Activated naive CD4-positive, alpha-beta T cell (primary cell): Measurements from ENCODE around the gene CTCFL.
A peak's percentile ranks its signal among the peaks of the same experiment; 100 is the strongest.
"Not testable (repeated sequence)": the region's sequence is repeated elsewhere in the genome, so short reads cannot be mapped to it uniquely, and the experiment has no call there.

Experiments used
- DNase-seq, 4 experiments: peaks; one replicate each; lab custom pipeline; 2025; lab: John Stamatoyannopoulos, UW

CTCFL gene

DNA sequence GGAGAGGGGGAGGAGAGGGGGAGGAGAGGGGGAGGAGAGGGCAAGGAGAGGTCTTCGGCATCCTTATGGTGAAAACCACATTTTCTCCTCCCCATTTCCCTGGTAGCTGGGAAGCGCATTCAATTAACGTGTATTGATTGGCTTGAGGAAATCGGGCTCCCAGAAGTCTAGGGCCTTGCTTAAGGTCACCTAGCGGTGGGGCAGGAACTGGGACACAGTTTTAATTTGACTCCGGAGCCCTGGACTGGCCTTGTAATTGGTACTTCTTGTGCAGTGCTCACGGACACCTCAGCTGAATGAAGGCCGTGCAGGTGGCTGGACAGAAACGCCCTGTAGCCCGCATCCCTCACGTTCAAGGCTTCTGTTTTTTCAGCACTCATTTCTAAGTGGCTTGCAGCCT, 42.8 kb downstream of the CTCFL start:
- no peak for DNase-seq

DNA sequence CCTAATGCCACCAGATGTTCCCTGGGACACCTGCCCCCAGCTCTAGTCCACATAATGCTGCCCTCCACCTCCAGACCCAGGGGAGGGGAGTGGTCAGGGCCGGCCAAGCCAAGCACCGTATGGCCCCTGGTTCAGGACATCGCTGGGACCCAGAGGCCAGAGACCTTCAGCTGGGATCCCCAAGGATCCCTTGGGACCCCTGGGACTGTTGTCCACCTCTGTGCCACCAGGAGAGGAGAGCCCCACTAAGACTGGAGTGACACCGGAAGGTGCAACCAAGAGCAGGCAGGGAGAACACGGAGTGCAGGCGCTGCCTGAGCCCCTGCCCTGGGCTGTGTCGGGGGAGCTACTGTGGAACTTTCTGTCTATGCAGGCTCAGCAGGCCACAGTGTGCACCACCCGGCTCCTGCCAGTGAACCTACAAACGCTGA, 43.6 kb downstream of the CTCFL start:
- DNase-seq, result no peak

DNA sequence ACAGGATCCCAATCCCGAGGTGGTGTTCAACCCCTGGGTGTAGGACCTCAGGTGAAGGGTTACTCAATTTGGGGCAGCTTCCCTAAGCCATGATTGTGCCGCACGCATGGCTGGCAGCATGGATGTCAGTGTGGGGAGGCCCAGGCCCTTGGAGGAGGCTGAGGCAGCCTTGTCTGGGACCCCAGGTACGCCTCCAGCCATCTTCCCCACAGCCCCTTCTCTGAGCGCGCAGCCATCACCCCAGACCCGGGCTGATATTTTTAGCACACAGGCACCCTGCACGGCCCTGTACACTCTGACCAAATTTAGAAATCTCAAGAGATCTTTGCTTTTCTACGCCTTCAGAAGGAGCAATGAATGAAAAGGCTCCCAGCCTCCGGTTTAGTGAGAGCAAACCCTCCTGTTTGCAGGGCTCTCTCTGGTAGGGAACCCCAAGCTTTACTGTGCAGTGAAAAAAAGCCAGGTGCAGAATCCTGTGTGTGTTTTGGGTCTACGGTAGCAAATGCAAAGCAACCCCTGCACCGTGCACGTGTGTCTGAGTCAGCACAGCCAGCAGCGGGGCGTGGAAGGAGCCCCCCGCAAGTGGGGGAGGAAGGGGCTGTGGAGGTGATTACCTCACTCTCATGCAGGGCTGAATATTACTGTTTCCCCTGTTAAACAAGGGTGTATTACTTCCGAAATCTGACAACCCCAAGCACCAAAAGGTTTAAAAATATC, 44.3 kb downstream of the CTCFL start:
- peak in 1 of 4 experiments; percentile 52 for DNase-seq

DNA sequence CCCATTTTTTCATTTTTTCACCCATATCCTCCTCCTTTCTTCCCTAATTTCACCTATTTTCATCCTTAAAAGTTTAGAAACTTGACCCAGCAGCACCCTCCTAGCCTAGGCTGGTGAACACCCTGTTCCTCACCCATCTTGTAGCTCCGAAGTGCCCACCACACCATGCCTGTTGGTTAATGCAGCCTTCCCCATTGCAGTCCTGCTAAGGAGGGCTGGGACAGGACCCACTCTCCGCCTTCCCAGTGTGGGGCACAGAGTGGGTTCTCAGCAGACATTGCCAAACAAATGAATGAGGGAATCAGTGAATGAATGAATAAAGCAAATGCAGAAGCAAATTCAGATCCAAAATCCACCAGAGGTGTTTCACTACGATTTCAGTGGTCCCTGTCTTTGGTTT, 45.7 kb downstream of the CTCFL start:
- no peak for DNase-seq

DNA sequence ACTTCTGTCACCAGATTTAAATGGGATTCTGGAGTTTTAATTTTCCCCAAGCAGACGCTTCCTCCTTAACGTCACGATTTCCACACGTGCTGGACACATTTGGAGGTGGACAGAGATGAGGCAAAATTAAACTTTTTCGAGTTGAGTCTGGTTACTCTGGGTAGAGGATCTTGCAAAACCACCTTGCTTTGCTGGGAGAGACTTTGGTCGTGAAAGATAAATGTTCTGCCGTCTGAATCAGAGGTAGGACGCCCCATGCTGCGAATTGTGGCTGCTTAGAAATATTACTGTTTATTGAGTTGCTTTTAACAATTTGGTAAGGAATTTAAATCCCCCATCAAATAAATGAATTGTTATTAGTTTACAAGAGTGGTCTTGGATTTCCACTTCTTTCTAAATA, 46.8 kb downstream of the CTCFL start:
- DNase-seq, result no peak

DNA sequence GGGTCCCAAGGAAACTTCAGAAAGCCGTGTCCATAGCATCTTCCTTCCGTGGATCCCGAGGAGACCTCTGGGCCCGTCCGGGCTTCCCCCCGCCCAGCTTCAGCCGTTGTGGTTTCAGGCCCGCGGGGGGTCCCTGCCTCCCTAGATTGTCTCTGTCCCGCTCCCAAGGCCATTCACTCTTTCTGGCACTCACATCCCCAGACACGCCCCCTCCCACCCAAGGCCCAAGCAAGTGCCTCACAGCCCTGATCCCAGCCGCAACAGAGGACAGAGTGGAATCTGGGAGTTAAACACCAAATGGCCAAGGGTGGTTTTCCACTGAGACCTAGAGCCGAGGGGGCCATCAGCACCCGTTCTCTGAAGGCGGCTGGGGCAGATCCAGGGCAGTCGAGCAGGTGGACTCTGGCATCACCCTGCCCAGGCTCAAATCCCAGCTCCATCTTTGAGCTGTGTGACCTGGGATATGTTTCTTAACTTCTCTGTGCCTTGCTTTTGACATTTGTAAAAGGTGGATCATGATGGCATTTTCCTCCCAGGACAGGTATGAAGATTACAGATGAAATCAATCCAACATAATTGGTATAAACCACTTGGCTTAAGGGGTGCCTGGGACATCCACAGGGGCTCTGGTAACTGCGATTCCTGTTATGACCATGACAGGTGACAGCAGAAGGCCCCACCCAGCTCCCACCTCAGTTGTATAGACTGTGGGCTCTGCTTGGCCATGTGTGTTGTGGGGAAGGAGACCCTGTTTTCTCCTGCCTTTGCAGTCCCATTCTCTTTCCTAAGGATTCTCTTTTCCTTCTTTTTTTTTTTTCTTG, 48.1 kb downstream of the CTCFL start:
- no peak for DNase-seq

DNA sequence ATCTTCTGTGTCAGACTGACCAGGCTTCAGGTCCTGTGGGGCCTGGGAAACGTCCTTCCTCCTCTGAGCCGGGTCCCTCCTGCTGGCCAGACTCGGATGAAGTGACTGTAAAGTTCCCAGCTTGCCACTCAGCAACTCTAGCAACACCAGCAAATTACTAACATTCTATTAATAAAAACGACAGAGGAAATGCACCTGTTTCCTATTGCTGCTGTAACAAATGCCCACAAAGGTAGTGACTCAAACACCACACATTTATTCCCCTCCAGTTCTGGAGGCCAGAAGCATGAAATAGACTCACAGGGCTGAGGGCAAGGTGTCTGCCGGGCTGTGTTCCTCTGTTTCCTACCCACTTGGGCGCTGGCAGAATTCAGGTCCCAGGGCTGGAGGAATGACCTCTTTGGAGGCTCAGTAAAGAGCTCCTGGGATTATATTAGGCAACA, 48.8 kb downstream of the CTCFL start:
- DNase-seq, result no peak

DNA sequence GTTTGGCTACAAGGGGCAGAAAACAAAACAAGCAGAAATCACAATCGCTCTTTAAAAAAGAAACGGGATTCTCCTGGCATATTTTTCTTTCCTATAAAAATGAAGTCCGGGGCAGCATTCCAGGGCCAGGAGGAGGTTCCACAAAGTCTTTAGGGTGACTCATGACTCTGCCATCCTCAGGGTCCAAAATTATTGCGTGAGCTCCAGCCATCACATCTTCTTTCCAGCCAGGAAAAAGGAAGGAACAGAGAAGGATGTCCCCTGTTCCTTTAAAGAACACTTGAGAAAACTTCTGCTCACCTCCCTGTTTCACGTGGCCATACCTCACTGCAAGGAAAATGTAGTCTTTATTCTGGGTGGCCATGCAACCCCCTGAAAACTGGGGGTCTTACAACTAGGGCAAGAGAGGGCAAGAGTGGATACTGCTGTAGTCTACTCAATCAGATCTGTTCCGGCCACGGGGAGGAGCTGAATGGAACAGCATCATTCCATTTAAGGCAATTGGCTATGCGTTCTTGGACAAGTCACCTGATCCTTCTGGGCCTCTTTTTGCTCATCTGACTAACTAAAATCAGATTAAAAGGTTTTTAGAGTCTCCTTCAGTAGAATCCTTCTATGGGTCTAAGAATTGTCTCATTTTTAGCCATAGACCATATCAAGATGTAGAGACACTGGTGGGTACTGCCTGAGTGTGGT, 49.4 kb downstream of the CTCFL start:
- no peak for DNase-seq

DNA sequence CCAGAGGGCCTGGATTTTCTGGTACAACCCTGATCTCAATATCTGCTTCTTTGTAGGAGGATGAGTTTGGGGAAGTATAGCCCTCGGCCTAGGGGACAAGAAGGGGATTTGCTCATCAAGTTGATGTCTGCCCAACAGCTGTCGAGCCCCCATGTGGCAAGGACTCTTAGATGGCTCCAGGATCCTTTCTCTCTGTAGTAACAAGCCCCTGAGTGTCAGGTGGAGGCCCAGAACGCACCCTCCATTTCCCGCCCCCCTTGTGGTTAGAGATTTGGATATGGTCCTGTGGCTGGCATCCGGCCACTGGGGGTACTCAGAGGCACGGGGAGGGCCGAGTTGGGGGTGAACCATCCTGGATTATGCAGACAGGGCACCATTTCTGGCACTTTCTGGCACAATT, 50.1 kb downstream of the CTCFL start:
- no peak for DNase-seq

DNA sequence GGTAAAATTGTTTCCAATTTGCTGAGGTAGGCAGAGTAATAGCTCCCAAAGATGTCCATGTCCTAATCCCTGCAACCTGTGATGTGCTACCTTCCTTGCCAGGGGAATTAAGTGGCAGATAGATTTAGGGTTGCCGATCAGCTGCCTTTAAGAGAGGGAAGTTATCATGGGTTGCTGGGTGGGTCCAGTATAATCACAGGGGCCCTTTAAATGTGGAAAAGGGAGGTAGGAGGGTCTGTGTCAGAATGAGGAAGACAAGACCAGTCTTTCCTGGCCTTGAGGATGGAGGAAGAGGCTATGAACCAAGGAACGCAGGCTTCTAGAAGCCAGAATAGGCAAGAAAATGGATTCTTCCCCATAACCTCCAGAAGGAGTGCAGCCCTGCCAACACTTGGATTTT, 50.7 kb downstream of the CTCFL start:
- DNase-seq, result no peak

DNA sequence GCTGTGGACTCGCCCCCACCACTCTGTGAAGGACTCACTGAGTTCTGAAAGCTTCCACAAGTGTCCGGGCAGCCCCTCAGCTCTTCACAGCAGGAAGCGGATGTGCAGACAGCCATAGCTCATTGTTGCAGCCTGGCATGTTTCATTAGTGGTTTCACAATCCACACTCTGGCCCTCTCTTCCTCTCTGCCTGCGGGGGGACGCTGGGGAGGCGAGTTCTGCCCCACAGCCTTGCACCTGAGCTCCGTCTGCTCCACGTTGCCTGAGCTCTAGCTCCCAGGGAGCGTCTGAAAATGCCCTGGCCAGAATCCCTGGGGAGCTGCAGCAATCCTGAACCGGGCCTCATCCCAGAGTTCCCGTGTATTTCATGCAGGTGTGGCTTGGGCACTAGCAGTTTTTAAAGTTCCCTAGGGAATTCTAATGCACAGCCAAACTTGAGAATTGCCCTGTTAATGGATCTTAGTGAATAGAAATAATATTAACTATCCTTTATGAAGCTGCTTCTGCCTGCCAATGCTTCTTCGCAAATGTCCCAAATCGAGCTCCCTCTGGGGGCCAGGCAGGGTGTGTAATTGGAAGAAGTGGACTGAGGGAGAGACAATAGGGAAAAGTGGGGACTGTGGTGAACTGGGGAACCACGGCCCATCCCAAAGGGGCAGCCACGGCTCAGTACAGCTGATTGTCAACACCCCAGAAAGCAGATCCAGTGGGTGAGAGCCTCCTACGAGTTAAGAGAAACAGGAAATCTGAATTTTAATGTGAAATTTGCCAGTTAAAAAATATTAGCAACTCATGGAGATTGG, 51.5 kb downstream of the CTCFL start:
- no peak for DNase-seq

DNA sequence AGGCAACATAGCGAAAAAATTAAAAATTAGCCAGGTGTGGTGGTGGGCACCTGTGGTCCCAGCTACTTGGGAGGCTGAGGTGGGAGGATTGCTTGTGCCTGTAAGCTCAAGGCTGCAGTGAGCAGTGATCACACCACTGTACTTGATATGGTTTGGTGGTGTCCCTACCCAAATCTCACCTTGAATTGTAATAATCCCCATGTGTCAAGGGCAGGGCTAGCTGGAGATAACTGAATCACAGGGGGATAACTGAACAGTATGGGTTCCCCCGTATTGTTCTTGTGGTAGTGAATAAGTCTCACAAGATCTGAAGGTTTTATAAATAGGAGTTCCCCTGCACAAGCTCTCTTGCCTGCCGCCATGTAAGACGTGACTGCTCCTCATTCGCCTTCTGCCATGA, 52.5 kb downstream of the CTCFL start:
- not testable (repeated sequence) for DNase-seq

DNA sequence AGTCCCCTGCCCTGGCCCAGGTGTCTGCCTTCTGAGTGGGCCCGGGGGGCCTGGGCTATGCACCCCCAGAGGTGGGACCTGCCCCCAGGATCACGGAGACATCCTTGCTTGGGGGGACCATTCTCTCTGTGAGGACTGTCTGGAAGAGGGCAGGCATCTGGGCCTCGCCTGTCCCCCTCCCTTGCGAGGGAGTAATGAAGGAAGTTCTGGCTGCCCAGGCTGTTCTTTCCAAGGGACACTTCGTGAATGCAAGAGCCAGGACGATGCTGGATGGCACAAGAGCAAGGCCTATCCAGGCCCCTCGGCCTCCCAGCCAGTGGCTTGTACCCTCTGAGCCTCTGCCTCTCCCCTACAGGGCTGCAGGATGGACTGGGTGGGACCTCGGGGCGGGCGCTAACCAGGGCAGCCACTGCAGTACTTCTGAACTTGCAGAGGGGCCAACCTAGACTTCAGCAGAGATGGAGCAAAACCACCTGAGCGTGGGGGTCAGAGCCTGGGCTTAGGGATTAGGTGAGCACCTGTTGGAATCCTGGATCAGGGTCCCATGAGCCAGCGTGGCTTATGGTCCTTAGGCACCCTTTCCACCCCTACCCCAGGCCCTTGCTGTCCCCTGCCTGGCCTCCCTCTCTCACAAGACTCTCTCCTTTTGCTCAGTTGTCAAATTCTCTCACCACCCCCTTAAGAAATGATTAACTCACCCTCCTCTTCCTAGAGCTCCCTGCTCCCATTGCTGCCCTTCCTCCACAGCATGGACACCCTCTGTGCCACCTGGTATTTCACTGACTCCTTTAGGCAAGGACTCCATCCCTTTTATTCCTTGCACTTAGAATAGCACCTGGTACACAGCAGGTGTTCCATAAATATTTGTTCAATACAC, 53.2 kb downstream of the CTCFL start:
- no peak for DNase-seq

DNA sequence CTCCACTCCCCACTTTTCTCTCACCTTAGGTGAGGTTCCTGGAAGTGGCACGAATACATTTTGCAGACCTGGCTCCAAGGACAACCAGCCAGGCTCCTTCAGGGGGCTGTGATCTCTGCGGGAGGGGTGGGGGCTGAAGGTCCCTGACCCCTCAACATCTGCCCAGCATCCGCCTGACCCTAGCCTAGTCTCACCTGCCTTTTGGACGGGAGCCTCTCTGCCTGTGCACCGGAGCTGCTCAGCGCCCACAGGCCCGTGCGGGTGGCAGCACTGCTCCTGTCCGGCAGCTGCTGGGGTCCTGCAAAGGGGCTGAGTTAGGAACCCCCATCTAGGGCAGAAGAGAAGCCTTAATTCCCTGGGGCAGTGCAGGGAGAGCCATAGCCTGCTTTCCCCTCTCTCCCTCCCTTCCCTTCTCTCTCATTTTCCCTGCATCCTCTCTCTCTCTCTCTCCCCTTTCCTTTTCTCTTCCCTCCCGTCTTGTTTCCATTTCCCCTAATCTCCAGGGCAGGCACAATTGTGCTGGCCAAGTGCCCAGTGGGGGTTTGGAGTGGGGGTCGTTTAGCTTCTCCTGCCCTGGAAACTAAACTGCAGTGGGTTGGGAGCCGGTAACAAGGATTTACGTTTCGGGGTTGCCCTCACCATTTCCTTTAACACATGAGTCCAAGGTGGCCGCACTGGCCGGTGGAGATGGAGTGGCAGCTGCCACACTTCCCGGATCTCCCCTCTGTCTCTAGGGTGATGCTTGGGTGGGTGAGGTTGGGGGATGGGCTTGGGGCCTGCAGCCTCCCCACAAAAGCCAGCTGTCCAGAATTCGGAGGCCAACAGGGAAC, 54.1 kb downstream of the CTCFL start:
- DNase-seq, result no peak

DNA sequence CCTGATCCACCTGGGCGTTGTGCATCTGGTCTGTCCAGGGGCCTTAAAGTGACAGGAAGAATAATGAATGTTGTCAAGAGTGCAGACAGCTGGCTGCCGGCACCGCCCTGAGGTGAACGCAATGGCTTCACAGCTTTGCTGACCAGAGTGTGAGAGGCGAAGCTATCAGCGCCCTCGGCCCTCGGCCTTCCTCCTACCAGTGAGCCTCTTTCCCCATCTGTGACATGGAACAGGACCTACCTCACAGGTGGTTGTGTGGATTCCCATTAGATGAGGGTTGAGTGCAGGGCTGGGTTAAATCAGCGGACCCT, 54.8 kb downstream of the CTCFL start:
- DNase-seq, result no peak

DNA sequence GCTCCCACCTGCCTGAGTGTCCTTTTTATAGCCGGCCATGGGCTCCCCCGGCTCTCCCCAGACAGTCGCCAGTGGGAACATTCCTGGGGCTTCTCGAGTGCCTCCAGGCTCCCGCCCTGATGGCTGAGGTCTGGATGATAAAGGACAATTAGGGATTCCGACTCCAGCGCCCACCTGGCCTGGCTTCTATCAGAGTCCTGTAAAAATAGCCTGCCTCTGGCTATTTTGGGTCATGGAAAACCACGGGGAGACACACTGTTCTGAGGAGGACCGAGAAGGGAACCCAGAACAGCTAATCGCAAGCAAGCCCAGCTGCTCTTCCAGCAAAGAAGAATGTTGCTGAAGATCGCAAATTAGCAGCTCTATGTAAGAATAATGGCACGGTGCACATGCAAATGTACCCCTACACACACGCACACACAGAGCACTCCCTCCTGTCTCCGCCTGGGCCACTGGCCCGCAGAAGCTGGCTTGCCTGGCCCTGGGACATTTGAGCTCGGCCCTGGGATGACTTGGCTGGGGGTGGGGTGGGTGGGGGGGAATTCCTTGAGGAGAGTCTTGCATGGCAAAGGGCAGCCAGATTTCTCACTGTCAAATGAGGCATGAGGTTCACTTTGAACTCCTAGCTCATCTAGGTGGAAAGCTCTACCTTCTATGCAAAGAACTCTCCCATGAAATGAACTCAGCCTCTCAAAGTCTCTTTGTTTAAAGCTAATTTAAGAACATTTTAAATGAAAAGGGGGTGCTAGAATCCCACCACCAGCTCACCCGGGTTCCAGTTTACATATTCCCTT, 55.3 kb downstream of the CTCFL start:
- no peak for DNase-seq

DNA sequence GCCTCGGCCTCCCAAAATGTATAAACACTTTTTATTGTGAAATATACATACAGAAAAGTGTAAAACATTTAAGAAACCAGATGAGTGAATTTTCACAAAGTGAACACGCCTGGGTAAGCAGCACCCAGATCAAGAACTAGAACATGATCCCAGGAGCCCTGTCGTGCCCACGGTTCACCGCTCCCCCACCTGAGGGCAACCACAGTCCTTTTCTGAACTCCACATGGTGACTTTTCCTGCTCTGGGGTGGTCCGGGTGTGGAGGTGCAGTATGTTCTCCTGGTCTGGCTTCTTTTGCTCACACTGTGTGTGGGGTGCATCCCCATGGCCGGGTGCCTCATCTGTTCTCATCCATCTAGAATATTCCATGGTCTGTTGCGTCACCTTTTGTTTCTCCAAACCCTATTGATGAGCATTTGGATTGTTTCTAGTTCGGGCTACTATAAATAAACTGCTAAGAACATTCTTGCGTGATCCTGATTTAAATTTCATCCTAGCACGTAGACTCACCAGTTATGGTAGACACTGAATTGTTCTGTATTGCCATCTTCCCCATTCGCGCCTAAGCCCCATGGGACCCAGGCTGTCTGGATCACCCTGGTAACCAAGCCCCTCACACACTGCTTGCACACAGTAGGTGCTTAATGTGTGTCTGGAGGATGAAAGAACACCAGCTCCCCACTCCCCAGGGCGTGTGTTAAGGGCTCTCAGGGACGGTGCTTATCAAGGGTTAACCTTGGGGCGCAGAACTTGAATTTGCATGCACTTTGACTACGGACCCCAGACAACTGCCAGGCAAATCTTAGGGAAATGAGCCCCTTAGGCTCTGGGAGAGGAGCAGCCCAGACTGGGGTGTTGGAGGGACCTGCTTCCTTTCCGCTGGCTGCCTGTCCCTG, 56.2 kb downstream of the CTCFL start:
- no peak for DNase-seq

DNA sequence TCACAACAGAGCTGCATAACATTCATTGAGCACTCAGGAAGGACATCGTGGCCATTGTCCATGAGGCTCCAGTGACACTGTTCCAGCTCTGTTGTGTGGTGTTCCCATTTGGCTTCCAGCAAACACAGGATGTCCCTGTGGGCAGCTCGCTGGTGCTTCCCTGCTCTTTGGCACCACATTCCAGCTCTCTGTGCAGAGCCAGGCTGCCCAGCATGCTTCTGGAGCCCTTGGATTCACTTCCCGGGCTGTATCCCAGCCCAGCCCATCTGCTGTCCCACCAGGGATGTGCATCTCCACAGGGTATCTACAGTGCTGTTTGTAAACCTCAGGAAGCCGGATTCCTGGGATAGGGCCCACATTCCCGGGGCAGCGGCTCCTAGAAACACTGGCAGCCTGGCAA, 57.2 kb downstream of the CTCFL start:
- DNase-seq, result no peak
